ENCODE measurements around the gene ATM.

GRCh38 chr11:108204376-108204775 lies 18.5 kb upstream of the ATM start:
- no peak for TF ChIP-seq ZNF8 (CRISPR knock-in tag; IDR thresholded peaks at IDR 0.05)
- no peak for TF ChIP-seq CSDC2 (CRISPR knock-in tag; IDR thresholded peaks at IDR 0.05)
- TF ChIP-seq ESRRG (CRISPR knock-in tag; IDR thresholded peaks at IDR 0.05) = no peak
- TF ChIP-seq ARNTL (CRISPR knock-in tag; IDR thresholded peaks at IDR 0.05; ENCODE audit: borderline replicate concordance, low read depth) = no peak
- TF ChIP-seq SNAI2 (CRISPR knock-in tag; IDR thresholded peaks at IDR 0.05) = no peak
- no peak for TF ChIP-seq TCF4 (CRISPR knock-in tag; IDR thresholded peaks at IDR 0.05; ENCODE audit: borderline replicate concordance)
- TF ChIP-seq PPARA (CRISPR knock-in tag; IDR thresholded peaks at IDR 0.05; ENCODE audit: borderline replicate concordance) = no peak
- no peak for TF ChIP-seq ISL1 (CRISPR knock-in tag; IDR thresholded peaks at IDR 0.05)
- TF ChIP-seq RARB (CRISPR knock-in tag; IDR thresholded peaks at IDR 0.05) = no peak
- no peak for TF ChIP-seq CREB5 (CRISPR knock-in tag; IDR thresholded peaks at IDR 0.05; ENCODE audit: low read depth)
- TF ChIP-seq CSRNP3 (CRISPR knock-in tag; IDR thresholded peaks at IDR 0.05) = no peak
- TF ChIP-seq PATZ1 (CRISPR knock-in tag; IDR thresholded peaks at IDR 0.05; ENCODE audit: borderline replicate concordance) = no peak
- no peak for TF ChIP-seq ZC3H10 (CRISPR knock-in tag; IDR thresholded peaks at IDR 0.05)
- no peak for TF ChIP-seq BACH2 (CRISPR knock-in tag; IDR thresholded peaks at IDR 0.05; ENCODE audit: borderline replicate concordance)

Measured in SK-N-SH treated with all-trans-retinoic acid at 6 μM for 48 hours (cell line).